HUES48 (cell line): ENCODE measurements around the gene GFRA1.

Experiments
- H3K27ac ChIP-seq: one replicate; pipeline ENCODE4 v1.7.0; 2013; ENCODE audit warnings: low read depth, low read length, inconsistent platforms
- H3K27me3 ChIP-seq: 2 replicates; pipeline ENCODE4 v1.6.1; 2013; ENCODE audit warnings: mild to moderate bottlenecking, low read length; ENCODE audit not compliant: control insufficient read depth, insufficient read depth
- H3K36me3 ChIP-seq: 2 replicates; pipeline ENCODE4 v1.6.1; 2013; ENCODE audit warnings: low read length; ENCODE audit not compliant: control insufficient read depth, insufficient read depth
- H3K4me1 ChIP-seq: 2 replicates; pipeline ENCODE4 v1.6.1; 2013; ENCODE audit warnings: mild to moderate bottlenecking, low read length; ENCODE audit not compliant: control insufficient read depth, insufficient read depth
- H3K4me3 ChIP-seq: 2 replicates; pipeline ENCODE4 v1.5.1; 2013; ENCODE audit warnings: mild to moderate bottlenecking, low read depth, low read length
- H3K9ac ChIP-seq: 2 replicates; pipeline ENCODE4 v1.6.1; 2013; ENCODE audit warnings: mild to moderate bottlenecking, low read depth, low read length, moderate library complexity
- H3K9me3 ChIP-seq: 2 replicates; pipeline ENCODE4 v1.6.1; 2013; ENCODE audit warnings: low read length; ENCODE audit not compliant: control insufficient read depth, insufficient read depth

GFRA1 gene

DNA sequence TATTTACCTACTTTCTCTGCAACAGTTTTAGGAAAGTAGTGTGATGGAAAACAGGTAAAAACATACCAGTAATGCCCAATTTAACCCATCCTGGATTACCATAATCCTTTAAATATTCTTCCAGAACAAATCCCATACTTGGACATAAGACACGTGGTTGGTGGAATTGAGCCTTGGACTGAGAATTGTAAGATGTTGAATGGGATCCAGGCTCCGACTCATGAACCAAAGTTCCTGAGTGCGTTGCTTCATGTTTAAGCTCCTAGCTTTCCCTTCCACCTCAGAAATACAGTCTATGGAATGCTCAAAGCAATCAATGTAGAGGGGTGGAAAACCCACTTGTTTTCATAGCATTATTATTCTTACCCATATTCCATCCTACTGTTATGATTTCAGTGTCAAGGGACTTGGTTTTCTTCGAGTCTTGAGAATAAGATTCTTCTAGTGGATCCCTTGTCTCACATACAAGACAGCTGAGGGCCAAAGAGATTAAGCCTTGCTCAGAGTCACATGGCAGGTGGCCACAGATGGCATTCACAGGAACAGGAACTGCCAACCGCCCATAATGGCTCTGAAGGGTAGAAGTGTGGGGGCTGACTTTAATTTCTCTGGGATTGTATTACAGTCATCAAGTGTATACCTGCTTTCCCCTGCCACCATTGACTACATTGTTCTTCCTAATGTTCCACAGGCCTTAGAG lies 171.2 kb downstream of the GFRA1 start:
- H3K9ac ChIP-seq: no peak overlapping the region
- no peaks in the 10 kb centered on the region for H3K27me3 ChIP-seq

DNA sequence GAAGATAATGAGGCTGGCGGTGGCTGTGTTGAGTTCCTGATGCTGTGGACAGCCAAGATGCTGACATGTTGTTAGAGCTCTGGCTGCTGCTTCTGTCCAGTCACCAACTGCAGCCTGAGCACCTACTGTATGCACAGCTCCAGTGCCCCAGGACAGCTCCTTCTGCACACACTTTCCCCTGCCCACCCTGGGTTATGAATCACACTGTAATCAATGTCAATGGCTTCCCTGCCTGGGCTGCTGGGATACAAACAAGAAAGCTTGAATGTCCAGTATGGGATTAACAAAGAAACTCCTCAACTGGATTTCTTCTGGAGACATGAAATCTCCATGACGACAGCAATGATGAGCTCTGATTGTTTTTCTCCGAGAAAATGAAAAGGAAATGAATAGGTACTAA lies 172.0 kb downstream of the GFRA1 start:
- Histone ChIP-seq H3K9me3 (no peaks in the 10 kb centered on the region), H3K4me1 (0 out of 2 replicates have a peak, but pooled peaks cover 5% of the 10 kb centered on the region), H3K27me3 (no peaks in the 10 kb centered on the region), H3K36me3 (no peaks in the 10 kb centered on the region), H3K4me3 (no peak overlapping the region), H3K9ac (no peak overlapping the region), H3K27ac (no peak overlapping the region)

More for the DNA sequence above, 171.2 kb downstream of the GFRA1 start:
- no peak overlapping the region for H3K27ac ChIP-seq
- H3K4me1 ChIP-seq: 0 out of 2 replicates have a peak, but pooled peaks cover under 1% of the 10 kb centered on the region
- no peak overlapping the region for H3K4me3 ChIP-seq
- H3K9me3 ChIP-seq: no peaks in the 10 kb centered on the region
- no peaks in the 10 kb centered on the region for H3K36me3 ChIP-seq

DNA sequence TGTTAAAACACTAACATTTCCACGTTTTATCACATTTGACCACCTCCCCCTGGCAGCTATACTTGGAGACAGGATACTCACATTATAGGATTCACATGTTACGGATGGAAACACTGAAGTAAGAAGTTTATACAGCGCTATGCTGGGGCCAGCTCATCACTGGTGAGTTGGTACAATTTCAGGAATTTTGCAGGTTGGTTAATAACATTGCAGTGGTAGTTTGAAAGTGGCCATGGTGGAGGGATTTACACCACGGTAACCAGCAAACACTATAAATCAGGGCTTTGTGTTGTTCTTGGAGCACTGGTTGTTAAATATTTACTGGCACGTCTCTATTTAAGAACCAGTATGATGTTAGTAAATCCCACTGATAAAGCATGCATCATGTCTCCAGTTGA lies 174.0 kb downstream of the GFRA1 start:
- Histone ChIP-seq H3K27ac (no peak overlapping the region), H3K9ac (no peak overlapping the region), H3K36me3 (no peaks in the 10 kb centered on the region), H3K4me3 (no peak overlapping the region), H3K27me3 (no peaks in the 10 kb centered on the region), H3K4me1 (0 out of 2 replicates have a peak, but pooled peaks cover 5% of the 10 kb centered on the region), H3K9me3 (no peaks in the 10 kb centered on the region)

DNA sequence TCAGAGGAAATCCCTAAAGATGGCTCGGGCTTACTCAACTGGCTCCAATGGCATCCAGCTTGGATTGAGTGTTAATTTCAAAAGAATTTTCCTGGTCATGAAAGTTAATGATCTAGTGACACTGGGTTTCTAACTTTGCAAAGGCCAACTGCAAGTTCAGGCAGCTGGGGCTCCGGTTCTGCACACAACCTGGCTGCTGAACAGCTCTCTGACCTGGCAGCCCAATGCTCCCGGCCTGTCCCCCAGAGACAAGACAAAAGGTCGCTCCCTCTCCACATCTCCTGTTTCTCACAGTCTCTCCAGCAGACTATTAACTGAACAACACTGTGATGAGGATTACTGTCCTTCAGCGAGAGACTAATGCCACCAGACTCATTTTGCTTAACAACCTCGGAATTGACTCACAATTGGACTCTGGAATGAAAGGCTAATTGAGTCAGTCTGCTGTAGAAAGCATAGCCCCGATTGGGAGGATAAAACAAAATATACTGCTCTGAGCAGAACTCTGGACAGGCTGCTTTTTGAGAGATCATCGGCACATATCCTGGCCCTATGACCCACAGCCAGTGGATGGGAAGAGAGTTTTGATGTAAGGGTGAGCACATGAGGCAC lies 174.5 kb downstream of the GFRA1 start:
- Histone ChIP-seq H3K27me3 (no peaks in the 10 kb centered on the region), H3K9ac (no peak overlapping the region), H3K4me1 (0 out of 2 replicates have a peak, but pooled peaks cover 5% of the 10 kb centered on the region), H3K27ac (no peak overlapping the region), H3K9me3 (no peaks in the 10 kb centered on the region), H3K4me3 (no peak overlapping the region), H3K36me3 (no peaks in the 10 kb centered on the region)

DNA sequence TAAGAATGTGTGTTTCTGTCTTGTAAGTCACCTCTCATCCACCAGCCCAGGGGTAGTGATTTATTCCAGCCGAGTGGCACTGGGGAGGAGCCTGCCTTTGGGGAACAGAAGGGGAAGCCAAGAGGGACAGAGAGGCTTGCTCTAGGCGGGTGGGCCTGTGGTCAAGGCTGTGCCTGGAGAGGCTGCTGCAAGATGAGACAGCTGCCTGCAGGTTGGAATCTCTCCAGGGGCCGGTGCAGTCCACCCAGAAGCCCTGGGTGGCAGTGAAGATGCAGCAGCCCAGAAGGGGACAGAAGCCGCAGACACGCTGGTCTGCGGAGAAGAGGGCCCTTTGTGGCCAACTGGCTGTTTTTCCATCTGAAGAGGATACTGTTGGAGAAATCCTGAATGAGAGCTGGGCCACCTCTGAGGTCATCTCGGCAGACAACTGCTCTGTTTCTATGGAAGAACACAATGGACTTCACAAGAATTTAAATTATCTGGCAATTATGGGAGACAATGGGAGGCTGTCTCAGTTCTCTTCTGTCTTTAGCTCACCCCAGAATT lies 175.7 kb downstream of the GFRA1 start:
- H3K36me3 ChIP-seq: no peaks in the 10 kb centered on the region
- H3K4me3 ChIP-seq: no peak overlapping the region
- H3K27ac ChIP-seq: no peak overlapping the region
- H3K9ac ChIP-seq: no peak overlapping the region
- H3K4me1 ChIP-seq: 0 out of 2 replicates have a peak, but pooled peaks cover 5% of the 10 kb centered on the region
- H3K9me3 ChIP-seq: no peaks in the 10 kb centered on the region
- no peaks in the 10 kb centered on the region for H3K27me3 ChIP-seq

DNA sequence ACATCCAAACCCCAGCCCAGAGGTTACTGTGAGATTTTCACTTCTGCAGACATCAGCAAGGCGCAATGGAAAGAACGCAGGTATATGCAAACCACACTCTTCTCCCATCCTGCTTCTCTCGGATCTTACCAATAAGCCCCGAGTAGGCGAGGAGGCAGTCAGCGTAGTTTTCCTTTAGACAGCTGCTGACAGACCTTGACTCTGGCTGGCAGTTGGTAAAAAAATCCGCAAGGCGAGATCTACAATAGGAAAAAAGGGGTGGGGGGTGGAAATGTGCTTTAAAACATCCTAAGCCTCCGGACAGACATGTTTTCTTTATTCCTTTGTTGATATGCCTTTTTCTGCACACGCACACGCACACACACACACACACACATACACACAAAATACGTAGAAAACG lies 176.5 kb downstream of the GFRA1 start:
- no peak overlapping the region for H3K27ac ChIP-seq
- no peak overlapping the region for H3K9ac ChIP-seq
- no peaks in the 10 kb centered on the region for H3K27me3 ChIP-seq
- H3K9me3 ChIP-seq: no peaks in the 10 kb centered on the region
- 0 out of 2 replicates have a peak, but pooled peaks cover 5% of the 10 kb centered on the region for H3K4me1 ChIP-seq
- no peaks in the 10 kb centered on the region for H3K36me3 ChIP-seq
- no peak overlapping the region for H3K4me3 ChIP-seq

DNA sequence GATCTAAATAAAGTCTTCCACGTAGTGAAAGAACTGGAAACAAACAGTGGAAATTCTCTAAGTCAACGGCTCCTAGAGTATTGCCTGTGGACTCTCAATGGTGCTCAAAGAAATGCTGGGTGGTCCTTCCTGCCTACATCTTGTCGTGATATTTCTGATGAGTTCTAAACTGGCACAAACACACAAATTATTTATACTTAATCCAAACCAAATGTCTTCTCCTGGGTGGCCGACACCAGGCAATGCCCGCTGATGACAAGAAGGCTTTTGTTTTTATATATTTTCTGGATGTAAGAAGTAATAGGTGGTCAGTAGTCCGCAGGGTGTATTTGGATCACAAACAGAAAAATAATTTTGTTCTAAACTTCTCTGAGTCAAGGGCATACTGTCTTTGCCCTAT lies 178.7 kb downstream of the GFRA1 start:
- H3K27ac ChIP-seq: no peak overlapping the region
- H3K4me1 ChIP-seq: 0 out of 2 replicates have a peak, but pooled peaks cover 5% of the 10 kb centered on the region
- no peak overlapping the region for H3K9ac ChIP-seq
- H3K36me3 ChIP-seq: no peaks in the 10 kb centered on the region
- H3K9me3 ChIP-seq: no peaks in the 10 kb centered on the region
- H3K4me3 ChIP-seq: no peak overlapping the region
- no peaks in the 10 kb centered on the region for H3K27me3 ChIP-seq

DNA sequence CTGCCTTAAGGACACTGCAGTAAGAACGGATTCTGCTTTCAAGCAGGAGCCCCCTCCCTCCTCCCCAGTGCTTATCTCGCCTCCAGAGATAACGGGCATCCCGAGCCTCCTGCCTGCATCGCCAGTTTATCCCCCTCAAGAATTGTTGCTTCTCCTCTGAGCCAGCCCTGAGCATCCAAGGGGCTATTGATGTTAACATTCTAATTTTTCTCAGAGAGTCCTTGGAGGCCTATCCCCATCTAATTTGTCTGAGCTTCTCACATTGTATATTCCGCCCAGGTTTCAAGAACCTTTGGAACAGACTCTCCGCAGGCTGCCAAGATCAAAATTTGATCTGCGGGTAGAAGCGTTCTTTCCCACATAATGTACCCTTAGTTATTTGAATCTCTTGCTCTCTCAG lies 180.0 kb downstream of the GFRA1 start:
- Histone ChIP-seq H3K4me3 (no peak overlapping the region), H3K9ac (no peak overlapping the region), H3K36me3 (no peaks in the 10 kb centered on the region), H3K27me3 (no peaks in the 10 kb centered on the region), H3K9me3 (no peaks in the 10 kb centered on the region), H3K4me1 (0 out of 2 replicates have a peak, but pooled peaks cover 5% of the 10 kb centered on the region), H3K27ac (no peak overlapping the region)

DNA sequence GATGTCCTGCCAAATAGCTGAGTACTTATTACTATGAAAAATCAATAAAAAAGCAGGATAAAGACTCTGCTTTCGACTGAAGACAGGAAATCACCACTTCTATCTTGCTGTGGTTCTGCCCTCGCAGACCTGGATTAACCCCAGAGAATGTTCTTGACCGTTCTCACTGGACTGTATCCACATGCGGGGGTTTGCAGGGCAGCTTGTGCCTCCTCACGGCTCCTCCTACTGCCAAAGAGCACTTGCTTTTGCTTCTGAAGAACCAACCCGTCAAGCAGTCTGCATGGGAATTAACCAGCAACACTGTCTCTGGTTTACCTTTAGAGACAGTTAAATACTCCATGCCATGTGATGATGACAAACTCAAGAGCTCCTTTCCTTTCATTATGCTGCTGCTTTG lies 184.0 kb downstream of the GFRA1 start:
- Histone ChIP-seq H3K9ac (no peak overlapping the region), H3K4me1 (no peaks in the 10 kb centered on the region), H3K27me3 (no peaks in the 10 kb centered on the region), H3K36me3 (no peaks in the 10 kb centered on the region), H3K27ac (no peak overlapping the region), H3K9me3 (no peaks in the 10 kb centered on the region), H3K4me3 (no peak overlapping the region)

DNA sequence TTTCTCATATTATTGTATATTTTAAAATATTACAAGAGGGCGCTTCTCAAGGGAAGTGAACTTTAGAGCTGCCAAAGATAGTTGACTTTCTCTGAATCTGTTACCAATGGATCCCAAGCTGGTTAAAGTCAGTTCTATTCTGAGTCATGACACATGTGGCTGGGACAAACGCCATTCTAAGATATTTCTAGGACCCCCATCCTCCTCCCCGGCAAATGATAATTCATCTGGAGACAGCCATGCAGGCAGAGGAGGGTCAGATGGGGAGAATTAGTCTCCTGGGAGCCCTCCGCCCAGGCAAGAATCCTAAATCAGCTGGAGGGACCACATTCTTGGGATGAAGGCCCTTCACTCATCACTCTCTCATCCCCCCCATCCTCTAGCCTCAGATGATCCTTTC lies 187.7 kb downstream of the GFRA1 start:
- no peaks in the 10 kb centered on the region for H3K36me3 ChIP-seq
- no peaks in the 10 kb centered on the region for H3K27me3 ChIP-seq
- no peak overlapping the region for H3K4me3 ChIP-seq
- no peak overlapping the region for H3K9ac ChIP-seq
- H3K4me1 ChIP-seq: 0 out of 2 replicates have a peak, but pooled peaks cover under 1% of the 10 kb centered on the region
- no peak overlapping the region for H3K27ac ChIP-seq
- no peaks in the 10 kb centered on the region for H3K9me3 ChIP-seq

DNA sequence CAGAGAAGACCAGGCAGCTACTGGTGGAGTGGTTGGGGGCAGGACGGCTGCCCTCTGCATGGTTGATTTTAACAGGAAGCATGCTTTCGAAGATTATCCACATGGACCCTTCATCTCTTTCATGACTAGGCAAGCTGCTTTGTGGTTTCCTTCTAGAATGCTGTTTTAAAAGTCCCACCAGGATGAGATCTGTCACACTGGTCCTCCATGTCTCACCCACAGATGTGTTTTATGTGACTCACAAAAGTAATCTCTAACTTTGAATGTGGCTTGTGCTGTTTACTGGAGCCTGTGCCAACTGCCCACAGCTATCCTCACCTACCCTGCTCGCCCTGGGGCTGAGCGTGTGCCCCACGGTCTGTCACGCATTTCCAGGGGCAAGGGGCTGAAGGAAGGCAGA lies 188.8 kb downstream of the GFRA1 start:
- Histone ChIP-seq H3K9me3 (no peaks in the 10 kb centered on the region), H3K36me3 (no peaks in the 10 kb centered on the region), H3K4me1 (peaks cover 4% of the 10 kb centered on the region; the same call in 1 of the 2 replicates), H3K27me3 (no peaks in the 10 kb centered on the region), H3K27ac (no peak overlapping the region), H3K4me3 (no peak overlapping the region), H3K9ac (no peak overlapping the region)
